Ishikawa (cell line): Measurements from ENCODE around the gene TPCN1.

Source experiments
- CREB1 ChIP-seq: IDR thresholded peaks from 2 replicates; pipeline ENCODE4 v1.6.1; 2012; ENCODE audit warnings: low read depth
- EGR1 ChIP-seq: IDR thresholded peaks from 2 replicates; pipeline ENCODE4 v1.6.1; 2012
- EP300 ChIP-seq: IDR thresholded peaks from 2 replicates; pipeline ENCODE4 v1.6.1; 2012; ENCODE audit warnings: borderline replicate concordance
- FOXM1 ChIP-seq: IDR thresholded peaks from 2 replicates; pipeline ENCODE4 v1.6.1; 2012; ENCODE audit warnings: low read depth, borderline replicate concordance
- TAF1 ChIP-seq: IDR thresholded peaks from 2 replicates; pipeline ENCODE4 v1.6.1; 2012; ENCODE audit warnings: low read depth, mild to moderate bottlenecking
- TCF12 ChIP-seq: IDR thresholded peaks from 2 replicates; pipeline ENCODE4 v1.6.1; 2012; ENCODE audit warnings: low read depth
- TEAD4 ChIP-seq: IDR thresholded peaks from 2 replicates; pipeline ENCODE4 v1.6.1; 2012
- YY1 ChIP-seq: IDR thresholded peaks from 2 replicates; pipeline ENCODE4 v1.6.1; 2012; ENCODE audit warnings: low read depth
- TF ChIP-seq, protein P1 (sequence below): IDR thresholded peaks from 2 replicates; pipeline ENCODE4 v1.6.1; 2012; ENCODE audit warnings: low read depth, mild to moderate bottlenecking
- TF ChIP-seq, protein P2 (sequence below): IDR thresholded peaks from 2 replicates; pipeline ENCODE4 v1.6.1; 2012

- TF ChIP-seq TCF12 (no peak), CREB1 (no peak), TAF1 (no peak), EP300 (no peak), FOXM1 (no peak), EGR1 (no peak), TEAD4 (no peak), YY1 (no peak)
- TF ChIP-seq, protein P1, sequence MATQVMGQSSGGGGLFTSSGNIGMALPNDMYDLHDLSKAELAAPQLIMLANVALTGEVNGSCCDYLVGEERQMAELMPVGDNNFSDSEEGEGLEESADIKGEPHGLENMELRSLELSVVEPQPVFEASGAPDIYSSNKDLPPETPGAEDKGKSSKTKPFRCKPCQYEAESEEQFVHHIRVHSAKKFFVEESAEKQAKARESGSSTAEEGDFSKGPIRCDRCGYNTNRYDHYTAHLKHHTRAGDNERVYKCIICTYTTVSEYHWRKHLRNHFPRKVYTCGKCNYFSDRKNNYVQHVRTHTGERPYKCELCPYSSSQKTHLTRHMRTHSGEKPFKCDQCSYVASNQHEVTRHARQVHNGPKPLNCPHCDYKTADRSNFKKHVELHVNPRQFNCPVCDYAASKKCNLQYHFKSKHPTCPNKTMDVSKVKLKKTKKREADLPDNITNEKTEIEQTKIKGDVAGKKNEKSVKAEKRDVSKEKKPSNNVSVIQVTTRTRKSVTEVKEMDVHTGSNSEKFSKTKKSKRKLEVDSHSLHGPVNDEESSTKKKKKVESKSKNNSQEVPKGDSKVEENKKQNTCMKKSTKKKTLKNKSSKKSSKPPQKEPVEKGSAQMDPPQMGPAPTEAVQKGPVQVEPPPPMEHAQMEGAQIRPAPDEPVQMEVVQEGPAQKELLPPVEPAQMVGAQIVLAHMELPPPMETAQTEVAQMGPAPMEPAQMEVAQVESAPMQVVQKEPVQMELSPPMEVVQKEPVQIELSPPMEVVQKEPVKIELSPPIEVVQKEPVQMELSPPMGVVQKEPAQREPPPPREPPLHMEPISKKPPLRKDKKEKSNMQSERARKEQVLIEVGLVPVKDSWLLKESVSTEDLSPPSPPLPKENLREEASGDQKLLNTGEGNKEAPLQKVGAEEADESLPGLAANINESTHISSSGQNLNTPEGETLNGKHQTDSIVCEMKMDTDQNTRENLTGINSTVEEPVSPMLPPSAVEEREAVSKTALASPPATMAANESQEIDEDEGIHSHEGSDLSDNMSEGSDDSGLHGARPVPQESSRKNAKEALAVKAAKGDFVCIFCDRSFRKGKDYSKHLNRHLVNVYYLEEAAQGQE: no peak
- TF ChIP-seq, protein P2, sequence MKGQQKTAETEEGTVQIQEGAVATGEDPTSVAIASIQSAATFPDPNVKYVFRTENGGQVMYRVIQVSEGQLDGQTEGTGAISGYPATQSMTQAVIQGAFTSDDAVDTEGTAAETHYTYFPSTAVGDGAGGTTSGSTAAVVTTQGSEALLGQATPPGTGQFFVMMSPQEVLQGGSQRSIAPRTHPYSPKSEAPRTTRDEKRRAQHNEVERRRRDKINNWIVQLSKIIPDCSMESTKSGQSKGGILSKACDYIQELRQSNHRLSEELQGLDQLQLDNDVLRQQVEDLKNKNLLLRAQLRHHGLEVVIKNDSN: no peak
Measured at GRCh38 chr12:113252494-113252893, 31.2 kb downstream of the TPCN1 start.
